Upper lobe of left lung (tissue), 4 donors: ENCODE results near the gene CEP192.

Experiments
- EP300 ChIP-seq, 4 donors: sonication (generic); formaldehyde crosslinking; IDR thresholded peaks; one replicate each; pipeline ENCODE4 v1.5.1; 2017; ENCODE audit warnings: antibody characterized with exemption in 4 of 4, control low read depth in 2 of 4
- POLR2A ChIP-seq, 4 donors: fragments of 450-650 bp; IDR thresholded peaks; one replicate each; pipeline ENCODE4 v1.5.1; 2016 to 2017; ENCODE audit warnings: antibody characterized with exemption in 4 of 4, mild to moderate bottlenecking in 2 of 4
- POLR2AphosphoS5 ChIP-seq, 2 donors: sonication (generic); formaldehyde crosslinking; IDR thresholded peaks; one replicate each; pipeline ENCODE4 v1.5.1; 2017; ENCODE audit warnings: antibody characterized with exemption in 2 of 2
- TF ChIP-seq, protein P1 (sequence below), 6 experiments: fragments of 450-650 bp in 4 of 6; fragments of 200-600 bp in 2 of 6; sonication (generic) in 2 of 6; IDR thresholded peaks; one replicate each; pipeline ENCODE4 v1.5.1; 2016 to 2019; ENCODE audit warnings: antibody characterized with exemption in 6 of 6

DNA sequence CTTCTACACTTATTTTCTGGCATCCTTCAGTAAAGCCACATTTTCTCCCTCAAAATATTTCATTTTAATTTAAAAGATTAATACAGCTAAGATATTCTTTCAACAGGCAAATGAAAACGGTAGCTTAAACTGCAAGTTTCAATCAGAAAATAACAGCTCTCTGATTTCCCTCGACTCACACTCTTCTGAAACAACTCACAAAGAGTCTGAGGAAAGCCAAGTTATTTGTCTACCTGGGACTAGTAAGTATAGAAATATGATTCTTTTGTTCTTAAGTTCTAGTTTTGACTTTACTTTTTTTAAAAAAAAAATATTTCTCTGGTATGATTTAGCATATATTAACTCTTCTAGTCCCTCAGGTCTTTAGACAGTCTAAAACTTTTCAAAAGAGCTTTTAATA lies 27.2 kb downstream of the CEP192 start:
- TF ChIP-seq, protein P1, sequence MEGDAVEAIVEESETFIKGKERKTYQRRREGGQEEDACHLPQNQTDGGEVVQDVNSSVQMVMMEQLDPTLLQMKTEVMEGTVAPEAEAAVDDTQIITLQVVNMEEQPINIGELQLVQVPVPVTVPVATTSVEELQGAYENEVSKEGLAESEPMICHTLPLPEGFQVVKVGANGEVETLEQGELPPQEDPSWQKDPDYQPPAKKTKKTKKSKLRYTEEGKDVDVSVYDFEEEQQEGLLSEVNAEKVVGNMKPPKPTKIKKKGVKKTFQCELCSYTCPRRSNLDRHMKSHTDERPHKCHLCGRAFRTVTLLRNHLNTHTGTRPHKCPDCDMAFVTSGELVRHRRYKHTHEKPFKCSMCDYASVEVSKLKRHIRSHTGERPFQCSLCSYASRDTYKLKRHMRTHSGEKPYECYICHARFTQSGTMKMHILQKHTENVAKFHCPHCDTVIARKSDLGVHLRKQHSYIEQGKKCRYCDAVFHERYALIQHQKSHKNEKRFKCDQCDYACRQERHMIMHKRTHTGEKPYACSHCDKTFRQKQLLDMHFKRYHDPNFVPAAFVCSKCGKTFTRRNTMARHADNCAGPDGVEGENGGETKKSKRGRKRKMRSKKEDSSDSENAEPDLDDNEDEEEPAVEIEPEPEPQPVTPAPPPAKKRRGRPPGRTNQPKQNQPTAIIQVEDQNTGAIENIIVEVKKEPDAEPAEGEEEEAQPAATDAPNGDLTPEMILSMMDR (IDR thresholded peaks at IDR 0.05), result no peak
- TF ChIP-seq POLR2A (IDR thresholded peaks at IDR 0.05) (no peak), POLR2AphosphoS5 (IDR thresholded peaks at IDR 0.05) (no peak), EP300 (IDR thresholded peaks at IDR 0.05) (no peak)
